GM19324 (cell line): ENCODE measurements around the gene BUD31.
"Not testable (repeated sequence)": the region's sequence is repeated elsewhere in the genome, so short reads cannot be mapped to it uniquely, and the experiment has no call there.

Experiments
- ATAC-seq: cut with Tn5 transposase; IDR thresholded peaks from one replicate; pipeline ENCODE4 v1.9.1; 2021; ENCODE audit warnings: mild to moderate bottlenecking, moderate library complexity; ENCODE audit not compliant: unreplicated experiment, low FRiP score

Gene BUD31

DNA sequence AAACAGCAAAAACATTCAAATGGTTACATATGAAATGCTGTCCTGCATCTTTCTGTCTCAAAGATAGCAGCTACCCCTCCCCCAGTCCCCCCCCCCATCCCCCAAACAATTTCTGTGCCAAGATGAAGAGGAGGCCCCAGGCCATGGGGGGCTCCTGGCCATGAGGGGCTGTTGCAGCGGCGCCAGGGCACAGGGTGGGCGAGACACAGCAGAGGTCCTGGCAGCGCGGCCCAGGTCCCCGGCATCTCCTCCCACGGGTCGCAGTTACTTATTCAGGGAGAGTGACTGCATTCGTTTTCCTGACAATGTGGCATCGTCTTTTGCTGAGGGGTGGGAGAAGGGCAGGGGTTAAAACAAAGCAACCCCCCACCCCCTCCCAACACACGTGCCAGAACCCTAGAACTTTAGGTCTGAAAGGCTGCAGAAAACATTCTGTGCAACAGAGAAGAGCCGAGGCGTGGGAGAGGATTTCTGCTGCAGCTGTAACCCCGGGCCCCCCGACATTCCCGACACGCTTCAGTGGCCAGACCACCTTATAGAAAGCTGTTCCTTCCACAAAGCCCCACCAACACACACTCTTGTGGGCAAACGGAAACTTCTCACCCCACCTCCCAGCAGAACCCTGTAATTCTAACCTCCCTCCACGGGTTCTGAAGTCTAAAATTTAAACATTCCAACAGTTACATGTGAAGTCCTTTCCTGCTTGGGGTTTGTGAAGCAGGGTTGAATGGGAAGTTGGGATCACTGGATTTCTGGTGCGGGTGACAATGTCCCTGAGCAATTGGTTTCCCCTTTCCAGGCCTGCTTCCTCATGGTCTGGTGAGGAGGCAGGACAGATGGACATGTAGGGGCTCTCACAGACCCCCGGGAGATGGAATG lies 12.1 kb upstream of the BUD31 start:
- ATAC-seq = no peak

DNA sequence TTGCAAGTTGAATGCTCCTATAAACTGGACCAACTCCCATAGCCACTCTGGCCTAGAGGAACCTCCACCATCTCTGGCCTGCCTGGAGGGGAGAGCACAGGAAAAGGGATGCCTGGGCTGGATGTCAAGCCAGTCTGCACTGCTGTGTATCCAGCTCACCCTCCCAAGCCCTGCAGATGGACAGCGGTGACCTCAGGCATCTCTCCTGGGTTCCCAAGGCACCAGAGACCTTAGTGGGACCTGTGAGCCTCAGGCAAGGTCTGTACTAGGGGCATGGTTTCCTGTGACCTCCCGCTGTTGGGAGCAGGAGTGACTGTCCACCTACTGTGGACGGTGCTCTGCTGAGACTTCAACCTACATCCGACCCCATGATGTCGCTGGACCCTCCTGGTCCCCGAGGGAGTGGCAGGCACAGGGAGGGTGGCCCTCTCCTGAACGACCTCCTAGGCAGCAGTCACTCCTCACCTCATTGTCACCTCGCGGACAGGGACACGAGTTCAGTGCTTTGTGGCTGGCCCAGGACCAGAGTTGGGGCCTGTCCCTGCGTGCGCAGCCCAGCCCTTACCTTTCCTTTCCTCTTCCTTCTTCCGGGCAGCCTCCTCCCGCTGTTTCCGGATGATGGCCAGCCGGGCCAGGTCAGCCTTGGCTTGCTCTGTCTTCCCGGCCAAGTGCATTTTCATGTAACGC lies 11.3 kb upstream of the BUD31 start:
- no peak for ATAC-seq

DNA sequence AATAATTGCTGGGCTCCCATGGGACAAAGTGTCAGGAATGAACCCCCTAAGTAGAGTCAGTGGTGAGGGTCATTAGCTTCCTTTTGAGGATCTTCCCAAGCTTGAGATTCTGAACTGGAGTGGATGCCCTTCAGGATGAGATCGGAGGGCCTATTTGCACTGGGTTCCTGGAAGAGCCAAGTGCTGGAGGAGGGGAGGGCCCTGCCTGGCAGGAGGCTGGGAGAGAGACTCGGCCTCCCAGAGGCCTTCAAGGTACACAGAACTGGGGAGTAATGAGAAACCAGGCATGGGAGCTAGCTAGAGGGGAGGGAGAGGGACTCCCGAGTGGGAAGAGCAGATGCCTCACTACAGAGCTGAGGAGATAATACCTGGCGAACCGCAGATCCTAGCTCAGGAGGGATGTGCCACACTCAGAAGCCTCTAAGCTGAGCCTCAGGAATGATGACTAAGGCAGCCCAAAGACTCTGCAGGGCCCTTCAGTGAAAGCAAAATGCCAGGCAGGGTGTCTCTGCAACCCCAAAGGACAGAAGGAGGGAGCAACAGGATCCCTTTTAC lies 9.8 kb upstream of the BUD31 start:
- no peak for ATAC-seq

DNA sequence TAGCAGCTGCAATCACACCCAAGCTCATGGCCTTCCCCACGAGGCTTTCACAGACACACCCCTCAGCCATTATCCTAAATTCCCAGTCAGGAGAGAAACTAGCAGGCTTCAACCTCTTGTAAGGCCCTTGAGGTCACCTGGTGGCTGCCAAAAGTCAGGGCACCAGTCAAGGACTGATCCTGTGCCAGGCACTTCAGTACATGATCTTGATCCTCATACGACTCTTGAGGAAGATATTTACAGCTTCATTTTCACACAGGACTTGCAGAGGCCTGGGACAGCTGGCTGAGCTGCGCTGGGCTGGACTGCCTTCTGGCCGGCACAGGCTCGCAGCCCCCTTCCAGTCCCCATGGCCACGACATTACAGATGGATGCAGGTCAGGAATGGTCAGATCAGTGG lies 9.2 kb upstream of the BUD31 start:
- no peak for ATAC-seq

DNA sequence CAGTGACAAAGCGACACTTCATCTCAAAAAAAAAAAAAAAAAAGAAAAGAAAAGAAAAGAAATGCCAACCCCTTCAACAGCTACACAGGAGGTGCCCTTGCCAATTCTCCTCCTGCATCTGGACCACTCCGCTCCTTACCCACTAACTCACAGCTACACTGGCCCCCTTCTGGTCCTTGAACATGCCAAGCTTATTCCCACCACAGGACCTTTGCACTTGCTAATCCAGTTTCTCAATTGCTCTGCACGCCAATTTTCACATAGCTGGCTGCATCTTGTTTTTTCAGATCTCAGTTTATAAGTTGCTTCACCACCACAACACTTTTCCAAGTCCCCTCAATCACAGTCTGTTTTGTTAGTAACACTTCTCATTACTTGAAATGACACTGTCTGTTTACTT lies 5.9 kb upstream of the BUD31 start:
- no peak for ATAC-seq

DNA sequence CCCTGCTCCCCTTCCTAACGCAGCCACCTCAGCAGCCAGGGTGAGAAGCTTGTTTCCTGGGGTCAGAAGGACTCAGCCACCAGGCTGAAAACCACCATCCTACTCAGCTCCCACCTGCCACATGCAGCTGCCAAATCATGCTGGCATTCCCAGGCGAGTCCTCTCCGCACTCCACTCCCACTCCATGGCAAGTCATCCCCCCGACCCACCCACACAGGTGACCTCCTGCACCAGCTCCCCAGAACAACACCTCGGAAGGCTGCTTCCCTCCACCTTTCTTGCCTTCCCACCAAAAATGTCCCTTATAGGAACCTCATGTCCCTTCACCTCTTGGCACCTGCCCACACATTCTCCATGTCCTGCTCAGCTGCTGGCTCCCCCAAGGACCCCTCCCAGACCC lies 5.0 kb upstream of the BUD31 start:
- no peak for ATAC-seq

DNA sequence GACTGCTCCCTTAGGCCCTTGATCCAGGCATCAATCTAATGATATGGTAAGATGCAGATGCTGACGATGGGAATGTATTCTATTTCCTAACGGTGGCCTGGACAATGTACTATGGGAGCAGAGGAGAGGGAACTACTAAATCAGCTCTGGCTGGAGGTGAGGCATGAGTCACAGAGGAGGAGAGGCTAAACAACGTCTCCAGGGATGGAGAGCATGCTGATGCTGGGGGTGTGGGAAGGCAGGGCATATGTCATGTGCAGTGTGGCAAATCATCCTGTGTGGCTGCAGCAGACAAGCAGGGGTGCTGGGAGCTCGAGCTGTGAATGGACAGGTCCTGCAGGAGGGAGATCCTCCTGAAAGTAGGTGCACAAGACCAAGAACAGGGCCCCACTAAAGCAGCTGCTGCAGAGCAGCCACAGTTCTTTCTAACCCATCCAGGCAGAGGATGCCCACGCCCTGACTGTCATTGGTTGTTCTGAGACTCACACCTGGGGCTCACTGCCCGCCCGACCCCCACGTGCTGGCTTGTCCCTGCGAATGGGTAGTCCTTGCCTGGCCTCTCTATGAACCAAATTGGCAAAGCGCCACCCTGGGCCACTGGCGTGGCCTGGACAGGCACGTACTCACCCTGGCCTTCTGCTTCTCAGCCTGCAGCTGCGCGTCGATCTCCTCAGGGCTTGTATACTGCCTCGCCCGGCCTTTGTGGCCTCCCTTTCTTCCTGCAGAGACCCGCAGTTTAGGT lies 4.4 kb upstream of the BUD31 start:
- ATAC-seq = no peak

DNA sequence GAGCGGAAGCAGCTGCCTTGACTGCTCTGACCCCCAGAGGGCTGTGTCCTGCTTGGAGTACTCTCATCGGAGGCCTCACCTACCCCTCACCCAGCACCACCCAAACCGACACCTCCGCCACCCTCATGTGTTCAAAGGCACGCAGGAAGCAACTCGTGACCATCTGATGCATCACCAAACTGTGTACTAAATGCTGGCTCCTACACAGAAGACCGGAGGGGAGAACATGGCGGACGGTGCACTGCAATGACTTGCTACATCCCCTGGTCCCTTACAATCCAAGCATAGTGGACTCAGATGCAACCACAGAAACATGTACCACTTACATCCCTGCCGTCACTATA lies 3.8 kb upstream of the BUD31 start:
- no peak for ATAC-seq

DNA sequence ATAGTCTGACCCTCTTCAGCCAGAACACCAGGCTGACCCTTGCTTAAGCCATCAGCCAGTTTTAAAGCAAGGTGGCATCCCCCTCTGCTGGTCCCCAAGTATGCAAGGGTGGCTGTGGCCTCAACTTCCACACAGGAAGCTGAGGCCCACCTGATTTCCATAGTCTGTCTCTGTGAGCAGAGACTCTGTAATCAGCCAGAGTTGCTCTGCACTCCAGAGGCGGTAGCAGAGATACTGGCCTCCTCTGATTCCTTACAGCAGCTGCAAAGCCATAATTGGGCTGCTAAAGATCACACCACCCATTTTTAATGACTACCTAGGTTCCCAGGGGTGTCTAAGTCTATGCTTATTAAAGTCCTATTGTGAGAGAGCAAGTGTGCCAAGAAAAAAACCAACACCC lies 2.2 kb upstream of the BUD31 start:
- no peak for ATAC-seq

DNA sequence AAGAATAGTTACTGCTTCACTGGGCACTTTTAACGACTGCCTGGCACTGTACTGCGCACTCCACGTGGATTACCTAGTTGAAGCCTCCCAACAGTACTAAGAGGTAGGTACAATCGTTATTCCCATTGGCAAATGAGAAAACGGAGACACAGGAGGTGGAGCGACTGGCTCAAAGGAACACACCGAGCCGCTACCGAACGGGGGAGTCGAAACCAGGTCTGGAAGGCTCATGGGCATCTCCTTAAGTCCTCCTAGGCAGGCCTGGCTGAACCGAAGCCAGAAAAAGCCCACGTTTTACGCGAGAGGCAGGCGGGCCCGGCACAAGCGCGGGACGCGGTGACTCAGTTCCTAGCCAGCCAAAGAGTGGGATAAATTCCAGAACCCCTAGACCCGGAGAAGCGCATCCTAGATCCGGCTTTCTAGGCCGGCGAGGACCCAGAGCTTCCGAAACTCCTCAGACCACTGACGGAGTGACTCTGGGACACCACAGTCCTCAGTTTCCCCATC lies 844 bp upstream of the BUD31 start:
- ATAC-seq = peak; percentile 4

DNA sequence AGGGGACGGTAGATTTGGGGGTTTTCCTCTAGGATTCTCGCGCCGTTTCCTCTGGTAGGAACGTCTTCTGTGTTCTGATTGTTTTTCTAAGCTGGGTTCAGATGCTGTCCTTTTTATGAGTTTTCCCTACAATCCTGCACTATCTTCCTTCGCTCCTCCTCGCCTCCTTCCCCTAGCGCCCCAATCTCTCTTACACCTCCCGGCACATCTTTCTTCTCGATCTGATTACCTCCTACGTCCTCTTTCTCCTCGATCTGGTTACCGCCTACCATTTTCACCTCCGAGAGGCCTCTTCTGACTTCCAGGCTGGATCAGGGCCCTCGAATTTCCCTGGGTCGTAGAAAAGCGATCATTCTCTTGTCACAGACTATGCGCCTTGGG lies 413 bp downstream of the BUD31 start:
- ATAC-seq = no peak

DNA sequence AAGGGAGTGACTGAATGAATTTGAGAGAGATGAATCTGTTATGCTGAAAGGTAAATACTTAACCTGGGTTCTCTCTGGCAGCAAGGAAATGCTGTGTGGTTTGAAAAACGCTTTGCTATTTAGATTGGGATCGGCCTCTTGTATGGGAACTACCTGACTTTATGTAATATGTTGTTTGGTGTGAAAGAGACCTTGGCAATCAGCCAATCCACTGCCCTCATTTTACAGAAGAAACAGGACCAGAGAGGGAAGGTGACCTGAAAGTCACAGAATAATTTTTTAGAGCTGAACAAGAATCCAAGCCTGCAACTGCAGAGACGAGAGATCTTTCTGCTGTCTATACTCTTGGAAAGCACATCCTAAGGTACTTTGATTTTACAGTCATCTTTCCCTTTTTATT lies 1.0 kb downstream of the BUD31 start:
- no peak for ATAC-seq

DNA sequence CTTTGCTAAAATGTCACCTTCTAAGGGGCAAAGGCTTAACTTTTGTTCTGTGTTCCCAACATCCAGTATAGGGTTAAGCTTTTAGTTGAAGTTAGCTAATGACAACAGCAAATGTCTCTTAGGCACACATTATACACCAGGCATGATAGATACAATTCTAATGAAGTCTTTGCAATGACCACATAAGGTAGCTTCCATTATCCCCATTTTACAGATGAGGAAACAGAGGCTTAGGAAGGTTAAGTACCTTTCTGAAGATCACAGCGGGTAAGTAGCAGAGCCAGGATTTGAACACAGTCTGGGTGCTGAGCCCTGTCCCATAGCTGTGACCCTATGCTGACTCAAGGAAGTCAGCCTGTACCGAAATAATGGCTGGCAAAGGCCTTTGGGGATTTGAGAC lies 1.9 kb downstream of the BUD31 start:
- ATAC-seq = no peak

DNA sequence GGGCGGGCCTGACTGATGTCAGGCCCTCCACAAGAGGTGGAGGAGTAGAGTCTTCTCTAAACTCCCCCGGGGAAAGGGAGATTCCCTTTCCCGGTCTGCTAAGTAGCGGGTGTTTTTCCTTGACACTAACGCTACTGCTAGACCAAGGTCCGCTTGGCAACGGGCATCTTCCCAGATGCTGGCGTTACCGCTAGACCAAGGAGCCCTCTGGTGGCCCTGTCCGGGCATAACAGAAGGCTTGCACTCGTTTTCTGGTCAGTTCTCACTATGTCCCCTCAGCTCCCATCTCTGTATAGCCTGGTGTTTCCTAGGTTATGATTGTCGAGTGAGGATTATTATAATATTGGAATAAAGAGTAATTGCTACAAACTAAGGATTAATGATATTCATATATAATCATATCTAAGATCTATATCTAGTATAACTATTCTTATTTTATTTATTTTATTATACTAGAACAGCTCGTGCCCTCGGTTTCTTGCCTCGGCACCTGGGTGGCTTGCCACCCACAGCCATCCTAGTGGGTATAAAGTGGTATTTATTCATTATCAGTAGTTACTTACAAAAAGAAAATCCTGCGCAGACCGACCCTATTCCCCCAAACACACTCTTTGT lies 6.9 kb downstream of the BUD31 start:
- ATAC-seq = not testable (repeated sequence)

DNA sequence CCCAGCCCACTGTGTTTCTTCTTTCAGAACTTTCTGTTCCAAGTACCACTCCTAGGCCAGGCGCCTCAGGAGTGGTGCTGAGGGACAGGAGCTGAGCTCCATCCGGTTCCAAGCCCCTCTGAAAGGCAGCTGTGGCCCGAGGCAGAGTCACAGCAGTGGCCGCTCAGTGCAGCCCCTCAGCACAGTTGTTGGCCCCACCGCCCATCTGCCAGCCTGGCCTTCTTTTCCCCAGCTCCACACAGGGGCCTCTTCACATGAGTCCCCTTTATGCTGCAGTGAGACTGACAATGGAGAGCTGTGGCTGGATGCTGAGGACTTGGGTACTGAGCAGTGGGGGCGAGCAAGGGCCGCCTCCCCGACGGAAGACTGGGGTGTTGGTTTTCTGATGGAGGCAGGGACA lies 9.5 kb downstream of the BUD31 start:
- ATAC-seq = no peak

DNA sequence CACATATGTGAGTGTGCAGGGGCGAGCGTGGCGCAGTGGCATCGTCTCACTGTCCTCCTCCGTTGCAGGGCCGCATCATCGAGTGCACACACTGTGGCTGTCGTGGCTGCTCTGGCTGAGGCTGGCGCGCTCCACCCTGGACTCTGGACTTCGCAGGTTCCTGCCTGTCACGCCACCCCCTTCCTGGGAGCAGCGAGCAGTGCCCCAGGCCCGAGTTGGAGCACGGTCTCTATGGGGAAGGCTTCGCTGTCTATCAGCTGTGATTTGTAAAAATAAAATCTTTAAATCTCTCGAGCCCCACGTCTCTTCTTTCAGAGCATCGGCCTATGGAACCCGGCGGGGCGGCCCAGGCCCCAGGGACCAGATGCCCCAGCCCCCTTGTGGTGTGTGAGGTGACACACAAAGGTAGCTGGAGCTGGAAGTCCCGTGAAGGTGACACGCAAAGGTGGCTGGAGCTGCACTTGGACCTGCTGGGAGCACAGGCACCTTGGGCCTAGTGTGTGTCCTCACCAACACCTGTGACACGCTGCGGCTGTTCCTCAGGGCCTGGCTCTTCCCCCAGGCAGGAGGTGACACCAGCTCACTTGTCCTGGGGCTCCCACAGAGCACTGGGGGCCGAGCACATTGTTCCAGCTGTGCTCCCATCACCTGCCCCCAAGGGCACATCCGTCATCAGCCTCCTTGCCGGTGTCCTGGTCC lies 10.7 kb downstream of the BUD31 start:
- ATAC-seq = no peak

DNA sequence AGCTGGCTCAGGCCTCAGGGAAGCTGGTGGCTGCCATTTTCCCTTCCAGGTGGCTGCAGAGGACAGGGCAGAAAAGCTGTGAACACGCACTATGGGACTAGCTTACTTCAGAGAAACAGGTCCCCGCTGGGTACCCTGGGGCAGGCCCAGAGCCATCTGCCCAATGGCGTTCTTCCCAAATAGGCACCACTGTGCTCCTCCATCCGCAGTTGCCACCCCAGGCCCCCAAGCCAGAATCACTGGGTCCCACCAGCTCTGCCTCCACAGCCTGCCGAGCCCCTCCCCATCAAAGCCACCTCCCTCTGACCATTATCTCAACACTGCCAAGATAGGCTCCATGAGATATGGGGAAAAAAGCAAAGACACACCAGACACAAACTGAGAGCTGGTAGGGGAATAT lies 11.4 kb downstream of the BUD31 start:
- ATAC-seq = no peak

DNA sequence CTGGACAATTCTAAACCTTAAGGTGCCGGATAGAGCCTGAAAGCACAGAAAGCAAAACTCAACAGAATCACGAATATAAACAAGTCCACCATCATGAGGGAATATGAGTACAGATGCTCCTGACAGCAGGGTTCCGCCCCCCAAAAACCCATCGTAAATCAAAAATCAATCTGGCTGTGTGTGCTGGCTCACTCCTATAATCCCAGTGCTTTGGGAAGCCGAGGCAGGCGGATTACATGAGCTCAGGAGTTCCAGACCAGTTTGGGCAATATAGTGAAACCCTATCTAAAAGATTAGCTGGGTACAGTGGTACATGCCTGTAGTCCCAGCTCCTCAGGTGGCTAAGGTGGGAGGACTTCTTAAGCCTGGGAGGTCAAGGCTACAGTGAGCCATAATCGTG lies 12.2 kb downstream of the BUD31 start:
- ATAC-seq = no peak

DNA sequence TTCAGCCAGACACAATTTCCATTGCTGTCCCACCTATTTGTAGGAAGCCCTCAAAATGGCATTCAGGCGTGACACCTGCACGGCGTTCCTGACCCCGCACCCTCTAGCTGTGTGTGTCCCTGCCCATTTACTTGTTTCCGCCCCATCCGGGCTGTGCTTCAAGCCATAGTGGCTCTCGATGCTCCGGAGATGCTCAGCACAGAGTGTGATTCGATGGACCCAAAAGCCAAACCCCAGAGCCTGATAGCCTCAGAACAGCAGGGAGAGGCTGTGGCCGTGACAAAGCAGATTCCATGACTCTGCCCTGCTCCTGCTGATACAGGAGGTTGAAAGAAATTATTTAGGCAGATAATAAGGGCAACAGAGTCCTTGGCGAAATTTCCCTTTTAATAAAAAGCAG lies 13.4 kb downstream of the BUD31 start:
- ATAC-seq = no peak

DNA sequence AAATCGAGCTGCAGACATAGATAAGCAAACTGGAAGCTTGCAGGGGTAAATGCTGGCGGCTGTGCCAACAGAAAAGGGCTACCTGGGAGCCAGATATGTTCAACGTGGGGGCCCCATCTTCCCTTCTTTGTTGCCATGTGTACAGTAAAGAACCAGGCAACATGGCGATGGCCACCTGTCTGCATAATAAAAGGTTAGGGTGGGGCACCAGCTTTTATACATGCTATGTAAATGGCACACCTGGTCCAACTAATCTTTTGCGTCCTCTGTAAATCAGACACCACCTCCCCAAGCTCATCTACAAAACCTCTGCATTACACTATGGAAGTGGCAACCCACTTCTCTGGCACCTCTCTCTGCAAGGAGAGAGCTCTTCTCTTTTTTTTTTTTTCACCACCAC lies 13.9 kb downstream of the BUD31 start:
- ATAC-seq = no peak
